Inferior parietal cortex (tissue), 1 donor: ENCODE measurements around the gene ING1.
"Not testable (repeated sequence)": the region's sequence is repeated elsewhere in the genome, so short reads cannot be mapped to it uniquely, and the experiment has no call there.

Experiments used
- DNase-seq: peaks from one replicate; pipeline ENCODE4 v3.0.0-alpha.2; 2016; ENCODE audit errors: extremely low spot score

ING1 gene

DNA sequence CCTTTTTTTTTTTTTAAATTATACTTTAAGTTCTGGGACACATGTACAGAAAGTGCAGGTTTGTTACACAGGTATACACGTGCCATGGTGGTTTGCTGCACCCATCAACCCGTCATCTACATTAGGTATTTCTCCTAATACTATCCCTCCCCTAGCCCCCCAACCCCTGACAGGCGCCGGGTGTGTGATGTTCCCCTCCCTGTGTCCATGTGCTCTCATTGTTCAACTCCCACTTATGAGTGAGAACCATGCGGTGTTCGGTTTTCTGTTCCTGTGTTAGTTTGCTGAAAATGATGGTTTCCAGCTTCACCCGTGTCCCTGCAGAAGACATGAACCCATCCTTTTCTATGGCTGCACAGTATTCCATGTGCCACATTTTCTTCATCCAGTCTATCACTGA lies 17.7 kb upstream of the ING1 start:
- DNase-seq: not testable (repeated sequence)

DNA sequence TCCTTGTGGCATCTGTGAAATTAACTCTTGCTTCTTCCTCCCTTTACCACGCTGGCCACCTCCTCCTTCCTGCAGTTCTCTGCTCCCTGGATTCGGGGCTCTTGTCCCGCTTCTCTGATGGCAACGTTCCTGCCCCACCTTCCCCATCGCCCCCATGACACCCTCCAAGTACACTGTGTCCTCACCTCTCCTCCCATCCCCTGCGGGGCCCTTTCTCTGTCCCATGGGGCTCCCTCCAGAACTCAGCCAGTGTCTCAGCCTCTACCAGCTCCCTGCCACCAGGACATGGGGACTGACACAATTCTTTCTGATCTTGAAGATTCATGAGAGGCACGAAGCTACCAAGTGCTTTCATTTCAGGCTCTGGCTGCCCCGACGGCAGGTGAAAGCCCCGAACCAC lies 16.7 kb upstream of the ING1 start:
- no peak for DNase-seq

DNA sequence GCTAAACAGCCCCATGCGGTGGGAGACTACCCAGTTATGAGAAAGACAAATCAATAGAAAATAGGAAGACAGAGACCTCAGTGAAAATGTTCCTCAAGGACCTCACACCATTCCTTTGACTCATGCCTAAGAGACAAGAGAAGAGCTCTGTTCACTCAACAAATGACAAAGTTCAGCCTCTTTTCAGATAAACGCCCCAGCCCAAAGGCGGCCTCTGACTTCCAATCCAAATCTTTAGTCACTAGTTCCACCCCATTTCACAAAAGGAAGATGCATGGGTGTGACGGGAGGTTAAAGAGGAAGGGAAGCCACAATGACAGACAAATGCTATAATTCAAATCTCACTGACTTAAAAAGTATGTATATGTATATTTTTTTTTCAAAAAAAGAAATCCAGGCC lies 15.7 kb upstream of the ING1 start:
- DNase-seq: no peak

DNA sequence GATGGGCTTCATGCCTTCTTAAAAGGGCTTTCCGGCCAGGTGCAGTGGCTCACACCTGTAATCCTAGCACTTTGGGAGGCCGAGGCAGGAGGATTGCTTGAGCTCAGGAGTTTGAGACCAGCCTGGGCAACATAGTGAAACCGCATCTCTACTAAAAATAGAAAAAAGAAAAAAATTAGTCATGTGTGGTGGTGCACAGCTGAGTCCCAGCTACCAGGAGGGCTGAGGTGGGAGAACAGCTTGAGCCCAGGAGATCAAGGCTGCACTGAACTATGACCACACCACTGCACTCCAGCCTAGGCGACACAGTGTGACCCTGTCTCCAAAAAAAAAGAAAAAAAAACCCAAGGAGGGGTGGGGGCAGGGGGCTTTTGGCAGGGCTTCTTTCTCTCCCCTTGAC lies 14.8 kb upstream of the ING1 start:
- no peak for DNase-seq

DNA sequence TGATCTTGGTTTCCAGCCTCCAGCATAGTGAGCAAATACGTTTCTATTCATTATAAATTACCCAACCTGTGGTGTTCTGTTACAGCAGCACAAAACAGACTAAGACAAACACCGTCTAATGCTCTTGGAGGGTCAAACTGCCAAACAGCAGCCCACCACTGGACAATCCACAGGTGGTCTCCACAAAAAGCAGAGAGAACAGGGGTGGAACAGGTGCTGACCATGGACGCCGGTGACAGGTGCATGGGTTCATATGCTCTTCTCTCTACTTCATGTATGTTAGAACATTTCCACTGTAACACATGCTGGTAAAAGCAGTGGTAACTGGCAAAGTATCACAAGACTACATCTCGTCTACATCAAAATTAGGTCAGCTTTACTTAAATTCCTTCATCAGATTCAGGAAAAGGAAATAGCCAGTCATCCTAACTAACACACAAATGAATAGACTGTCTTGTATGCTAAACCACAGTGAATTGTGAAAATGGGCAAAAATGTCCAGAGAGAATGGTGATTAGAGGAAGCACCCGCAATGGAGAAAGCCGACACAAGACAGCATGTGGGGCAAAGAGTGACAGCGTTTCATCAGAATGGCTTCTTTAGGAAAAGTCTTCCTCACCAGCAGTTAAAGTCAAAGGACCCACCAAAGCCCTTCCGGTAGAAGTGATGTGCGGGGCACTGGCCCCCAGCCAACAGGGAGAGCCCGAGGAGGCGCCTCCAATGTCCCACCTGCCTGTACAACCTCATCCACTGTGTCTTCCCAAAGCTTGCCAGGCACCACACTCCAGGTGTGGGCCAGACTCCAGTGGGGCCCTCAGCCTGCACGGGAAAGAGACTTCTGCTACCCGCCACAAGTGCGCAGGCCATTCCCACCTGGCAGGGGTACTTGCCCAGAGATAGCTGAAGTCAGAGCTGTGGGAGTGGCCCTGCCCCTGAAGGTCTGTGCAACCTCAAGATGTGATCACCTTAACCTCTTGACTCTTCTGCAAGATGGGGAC lies 14.1 kb upstream of the ING1 start:
- DNase-seq: no peak

DNA sequence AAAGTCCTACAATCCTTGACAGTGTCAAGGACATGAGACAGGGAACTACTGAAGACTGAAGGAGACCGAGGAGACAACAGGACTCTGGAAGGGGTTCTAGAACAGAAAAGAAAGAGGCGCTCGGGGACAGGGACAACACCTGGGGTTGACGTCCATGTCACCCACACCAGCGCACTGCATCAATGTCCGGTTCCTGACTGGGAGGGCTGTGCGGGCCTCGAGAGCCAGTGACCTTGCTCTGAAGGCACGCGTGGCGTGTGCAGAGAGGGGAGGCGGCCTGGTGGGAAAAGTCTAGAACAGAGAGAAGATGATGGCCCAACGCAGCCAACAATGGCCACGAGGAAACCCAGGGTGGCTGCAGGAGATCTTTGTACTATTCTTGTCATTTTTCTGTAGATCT lies 13.3 kb upstream of the ING1 start:
- DNase-seq: no peak

DNA sequence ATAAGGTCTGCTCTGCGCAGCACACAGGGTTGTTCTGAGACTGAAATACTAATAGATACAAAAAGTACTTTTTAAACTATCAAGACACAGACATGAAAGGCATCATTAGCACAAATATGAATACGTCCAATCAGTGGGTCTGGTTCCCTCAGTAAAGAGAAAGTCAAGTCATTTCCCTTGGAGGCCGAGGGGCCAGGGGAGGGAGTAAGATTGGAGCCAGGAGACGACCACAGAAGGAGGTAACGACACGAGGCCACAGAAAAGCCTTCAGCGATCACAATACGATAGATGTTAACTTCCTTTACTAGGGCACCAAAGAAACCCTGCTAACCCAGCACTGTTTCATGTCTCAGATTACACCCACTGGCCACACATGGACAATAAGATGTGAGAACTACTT lies 12.9 kb upstream of the ING1 start:
- DNase-seq: no peak

DNA sequence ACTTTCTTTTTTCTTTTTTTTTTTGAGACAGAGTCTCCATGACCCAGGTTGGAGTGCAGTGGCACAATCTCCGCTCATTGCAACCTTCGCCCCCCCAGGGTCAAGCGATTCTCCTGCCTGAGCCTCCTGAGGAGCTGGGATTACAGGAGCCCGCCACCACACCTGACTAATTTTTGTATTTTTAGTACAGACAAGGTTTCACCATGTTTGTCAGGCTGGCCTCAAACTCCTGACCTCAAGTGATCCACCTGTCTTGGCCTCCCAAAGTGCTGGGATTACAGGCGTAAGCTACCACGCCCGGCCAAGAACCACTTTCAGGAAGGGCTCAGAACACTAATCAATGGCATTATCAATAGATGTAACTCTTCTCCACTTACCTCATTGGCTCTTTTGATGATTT lies 12.4 kb upstream of the ING1 start:
- not testable (repeated sequence) for DNase-seq

DNA sequence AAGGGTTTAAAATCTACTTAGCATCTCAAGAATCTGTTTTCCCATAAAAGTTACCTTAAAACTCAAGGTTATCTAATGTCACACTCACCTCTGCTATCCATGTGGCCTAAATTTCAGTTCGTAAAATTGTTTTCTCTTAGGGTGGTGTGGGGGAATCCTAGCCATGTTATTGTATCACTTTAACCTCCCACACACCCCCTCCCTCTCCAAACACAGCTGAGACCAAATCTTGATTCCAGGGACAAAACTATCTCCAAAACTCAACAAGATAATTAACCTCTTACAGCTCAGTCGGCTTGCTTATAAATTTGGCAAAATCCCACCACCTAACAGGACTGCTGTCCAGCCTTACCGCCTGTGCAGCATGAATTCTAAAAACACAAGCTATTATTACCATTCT lies 11.4 kb upstream of the ING1 start:
- no peak for DNase-seq

DNA sequence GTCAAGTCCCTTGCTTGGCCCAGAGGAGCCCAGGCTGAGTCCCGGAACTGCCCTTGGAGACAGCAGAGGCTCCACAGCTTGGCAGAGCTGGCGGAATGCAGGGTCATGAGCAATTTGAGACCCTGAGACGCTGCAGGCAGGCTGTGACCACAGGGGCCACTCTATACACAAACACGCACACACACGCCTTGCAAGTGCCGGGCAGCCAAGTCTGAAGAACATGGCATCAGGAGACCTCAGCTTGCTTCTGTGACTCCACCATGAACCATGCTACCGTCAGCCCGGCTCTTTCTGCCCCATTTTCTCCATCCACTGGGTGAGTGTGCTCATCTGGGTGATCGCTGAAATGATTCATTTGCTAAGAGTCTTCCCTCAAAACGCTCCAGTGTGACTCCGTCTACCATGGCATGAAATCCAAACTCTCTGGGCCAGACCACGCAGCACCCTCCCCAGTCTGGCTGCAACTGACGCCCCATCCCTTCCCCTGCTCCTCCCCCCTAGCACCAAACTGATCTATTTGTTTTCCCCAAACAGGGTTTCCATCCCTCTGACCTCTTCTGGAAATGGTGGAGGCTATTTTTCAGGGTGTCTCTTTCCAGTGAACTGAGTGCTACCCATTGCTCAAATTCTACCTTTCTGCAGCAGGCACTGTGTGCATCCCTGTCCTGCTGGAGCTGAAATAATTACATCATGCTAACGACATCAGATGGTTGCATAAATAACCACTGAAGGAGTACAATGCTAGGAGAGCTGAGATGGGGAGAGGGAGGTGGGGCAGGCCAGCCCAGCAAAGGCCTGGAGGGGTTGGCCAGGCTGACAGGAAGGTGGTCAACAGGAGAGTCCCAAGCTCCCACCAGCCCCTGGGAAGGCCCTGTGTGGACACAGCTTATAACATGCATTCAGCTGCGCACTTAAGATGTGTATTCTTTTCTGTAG lies 10.6 kb upstream of the ING1 start:
- DNase-seq: no peak

DNA sequence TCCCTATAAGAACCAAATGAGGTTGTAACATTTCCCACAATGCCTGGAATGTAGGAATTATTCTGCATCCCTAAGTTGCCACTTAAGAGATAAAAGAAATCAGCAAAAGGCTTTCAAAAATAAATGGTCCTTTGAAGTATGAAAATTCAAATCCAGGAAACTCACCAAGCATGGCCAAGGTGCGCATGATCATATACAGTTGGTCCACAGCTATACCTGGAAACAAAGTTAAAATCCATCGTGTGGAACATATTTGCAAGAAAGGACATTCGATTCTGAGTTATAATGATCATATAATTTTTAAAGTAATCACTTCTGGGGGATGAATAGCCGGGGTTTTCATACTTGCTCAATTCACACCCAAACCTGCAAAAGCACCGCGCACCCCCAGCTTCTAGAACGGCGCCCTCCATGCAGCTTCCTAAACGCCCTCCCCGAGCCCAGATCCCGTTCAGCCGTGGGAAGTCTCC lies 8.1 kb upstream of the ING1 start:
- no peak for DNase-seq

DNA sequence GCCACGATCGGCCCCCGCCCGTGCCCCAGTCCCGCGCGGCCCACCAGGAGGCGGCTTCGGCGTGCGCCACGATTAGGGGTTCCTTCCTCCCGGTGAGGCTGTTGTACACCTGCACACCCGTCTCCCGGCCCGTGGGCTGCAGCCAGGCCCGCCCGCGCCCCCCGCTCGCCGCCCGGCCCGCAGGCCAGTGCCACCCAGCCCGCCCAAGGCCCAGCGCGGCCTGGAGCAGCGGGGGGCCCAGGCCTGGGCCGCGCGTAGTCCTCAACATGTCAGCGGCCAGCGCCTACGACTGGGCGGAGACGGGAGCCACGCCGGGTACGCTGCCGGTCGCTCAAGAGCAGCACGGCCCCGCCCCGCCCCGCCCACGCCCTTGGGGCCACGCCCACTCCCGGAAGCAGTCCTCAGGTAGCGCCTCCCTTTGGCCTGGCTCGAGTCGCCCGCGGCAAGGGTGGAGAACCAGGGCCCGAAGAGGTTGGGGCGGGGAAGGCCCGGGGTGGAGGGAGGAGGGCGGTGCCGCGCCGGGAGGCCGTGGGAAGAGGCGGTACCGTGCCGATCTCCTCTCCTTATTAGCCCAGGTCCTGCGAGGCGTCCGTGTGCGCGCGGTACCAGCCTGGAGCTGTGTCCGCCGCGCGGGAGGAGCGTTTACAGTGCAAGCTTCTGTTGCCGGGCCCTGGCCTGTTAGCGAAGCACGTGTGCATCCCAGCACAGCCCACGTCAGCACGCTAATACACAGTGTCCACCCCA lies 7.5 kb upstream of the ING1 start, which contains the start of gene CARS2:
Gene CARS2 (minus strand): TSS at position 291 of the 744 bp plus-strand sequence. CDS start 23 bp downstream, at position 268.
- DNase-seq: peak; percentile 80

DNA sequence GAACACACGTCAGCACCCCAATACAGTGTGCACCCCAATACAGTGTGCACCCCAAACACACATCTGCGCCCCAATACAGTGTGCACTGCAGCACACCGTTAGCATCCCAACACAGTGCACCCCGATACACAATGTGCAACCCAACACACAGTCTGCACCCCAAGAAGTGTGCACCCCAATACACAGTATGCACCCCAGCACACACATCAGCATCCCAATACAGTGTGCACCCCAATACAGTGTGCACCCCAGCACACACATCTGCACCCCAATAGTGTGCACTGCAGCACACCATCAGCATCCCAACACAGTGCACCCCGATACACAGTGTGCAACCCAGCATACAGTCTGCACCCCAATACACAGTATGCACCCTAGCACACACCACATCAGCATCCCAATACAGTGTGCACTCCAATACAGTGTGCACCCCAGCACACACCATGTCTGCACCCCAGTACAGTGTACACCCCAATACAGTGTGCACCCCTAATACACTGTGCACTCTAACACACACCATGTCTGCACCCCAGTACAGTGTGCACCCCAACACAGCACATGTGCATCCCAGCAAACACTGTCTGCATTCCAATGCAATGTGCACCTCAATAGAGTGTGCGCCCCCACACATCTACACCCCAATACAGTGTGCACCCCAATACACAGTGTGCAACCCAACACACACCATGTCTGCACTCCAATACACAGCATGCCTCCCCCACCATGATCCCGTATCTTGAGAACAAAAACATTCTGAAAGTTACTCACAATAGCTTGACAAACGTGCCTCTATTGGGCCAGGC lies 6.7 kb upstream of the ING1 start:
- DNase-seq: no peak

DNA sequence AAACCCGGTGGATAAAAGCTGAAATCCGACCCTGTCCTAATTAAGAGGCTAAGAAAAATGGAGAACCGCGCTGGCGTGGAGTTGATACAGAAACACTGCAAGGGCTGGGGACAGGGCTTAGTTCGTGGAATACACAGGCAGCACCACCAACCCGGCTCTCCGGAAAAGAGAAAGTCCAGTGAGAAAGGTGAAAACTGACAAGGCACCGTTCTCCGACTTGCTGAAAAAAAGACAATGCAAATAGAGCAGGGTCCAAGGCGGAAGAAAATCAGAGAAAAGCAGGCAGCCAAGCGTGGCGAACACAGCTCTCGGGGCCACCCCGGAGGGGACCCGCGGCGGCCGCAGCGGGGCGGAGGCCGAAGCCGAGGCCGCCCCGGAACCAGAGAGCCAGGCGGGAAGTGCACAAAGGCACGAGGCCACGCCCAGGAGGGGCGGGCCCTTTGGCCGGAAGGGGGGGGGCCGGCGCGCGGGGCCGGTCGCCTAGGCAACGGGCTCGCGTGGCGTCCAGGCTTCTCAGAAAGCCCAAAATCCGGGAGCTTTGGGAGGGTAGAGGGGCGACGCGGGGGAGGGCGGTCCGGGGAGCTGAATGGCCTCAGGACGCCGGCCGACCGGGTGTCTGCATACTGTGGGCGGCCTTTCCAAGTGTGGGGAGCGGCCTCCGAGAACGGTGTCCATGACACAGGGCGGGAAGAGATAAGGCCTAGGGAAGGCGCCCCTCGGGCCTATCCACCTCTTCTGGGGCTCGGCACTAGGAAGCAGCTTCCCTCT lies 1.2 kb upstream of the ING1 start:
- peak; percentile 85 for DNase-seq

DNA sequence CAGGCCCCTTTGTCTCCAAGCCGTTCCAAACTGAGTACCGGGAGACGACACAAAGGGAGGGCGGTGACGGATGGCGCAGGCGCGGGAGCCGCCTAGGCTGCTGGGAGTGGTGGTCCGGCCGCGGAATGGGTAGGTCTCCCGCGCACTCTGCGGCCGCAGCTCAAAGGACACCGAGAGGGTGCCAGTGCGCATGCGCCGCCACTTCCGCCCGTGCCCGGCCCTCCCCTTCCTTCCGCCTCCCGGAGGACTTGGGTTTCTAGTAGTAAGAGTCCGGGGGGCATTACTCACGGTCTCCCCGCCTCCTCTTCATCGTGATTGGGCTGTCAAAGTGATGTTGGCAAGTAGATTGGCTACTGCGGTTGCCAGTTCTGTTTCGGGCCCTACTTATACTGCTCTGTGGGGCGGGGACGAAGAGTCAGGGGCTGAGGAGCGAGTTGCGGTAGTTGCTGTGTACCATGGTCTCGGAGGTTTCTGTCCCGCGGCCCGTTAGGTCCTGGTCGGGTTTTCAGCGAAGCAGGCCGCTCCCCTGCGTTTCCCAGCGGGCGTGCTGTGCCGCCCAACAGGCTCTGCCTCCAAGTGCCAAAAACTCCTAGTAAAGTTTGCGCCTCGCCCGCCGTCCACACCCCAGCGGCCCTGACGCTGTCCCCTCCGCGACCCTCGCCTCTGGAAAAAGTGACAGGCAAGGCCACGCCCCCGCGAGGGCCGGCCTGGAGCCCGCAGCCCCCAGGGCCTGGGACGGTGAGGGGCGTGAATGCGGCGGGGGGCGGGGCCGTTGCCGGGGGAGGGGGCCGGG lies 455 bp upstream of the ING1 start:
- DNase-seq: peak; percentile 99

DNA sequence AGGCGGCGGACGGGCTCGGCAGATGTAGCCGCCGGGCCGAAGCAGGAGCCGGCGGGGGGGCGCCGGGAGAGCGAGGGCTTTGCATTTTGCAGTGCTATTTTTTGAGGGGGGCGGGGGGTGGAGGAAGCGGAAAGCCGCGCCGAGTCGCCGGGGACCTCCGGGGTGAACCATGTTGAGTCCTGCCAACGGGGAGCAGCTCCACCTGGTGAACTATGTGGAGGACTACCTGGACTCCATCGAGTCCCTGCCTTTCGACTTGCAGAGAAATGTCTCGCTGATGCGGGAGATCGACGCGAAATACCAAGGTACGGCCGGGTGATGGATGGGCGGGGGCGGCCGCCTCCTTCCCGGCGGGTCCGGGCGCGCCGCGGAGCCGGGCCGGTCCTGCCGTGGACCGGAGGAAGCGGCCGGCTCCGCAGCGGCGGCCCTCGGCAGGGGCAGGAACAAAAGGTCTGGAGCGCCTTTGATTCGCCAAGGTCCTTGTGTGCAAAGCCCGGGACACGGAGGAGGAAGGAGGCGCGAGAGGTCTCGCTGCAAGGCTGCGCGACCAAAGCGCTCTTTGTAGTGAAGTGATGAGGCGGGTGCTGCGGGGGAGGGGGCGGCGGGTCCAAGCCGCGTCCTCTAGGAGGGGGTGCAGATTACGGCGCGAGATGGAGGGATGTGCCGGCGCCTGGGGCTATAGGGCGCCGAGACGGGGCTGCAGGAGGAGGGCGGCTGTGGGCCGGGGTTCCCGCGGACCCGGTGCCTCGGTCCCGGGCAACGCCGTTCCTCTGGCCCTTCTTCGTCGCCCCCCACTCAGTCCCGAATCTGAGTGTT lies 689 bp downstream of the ING1 start:
- DNase-seq: no peak

DNA sequence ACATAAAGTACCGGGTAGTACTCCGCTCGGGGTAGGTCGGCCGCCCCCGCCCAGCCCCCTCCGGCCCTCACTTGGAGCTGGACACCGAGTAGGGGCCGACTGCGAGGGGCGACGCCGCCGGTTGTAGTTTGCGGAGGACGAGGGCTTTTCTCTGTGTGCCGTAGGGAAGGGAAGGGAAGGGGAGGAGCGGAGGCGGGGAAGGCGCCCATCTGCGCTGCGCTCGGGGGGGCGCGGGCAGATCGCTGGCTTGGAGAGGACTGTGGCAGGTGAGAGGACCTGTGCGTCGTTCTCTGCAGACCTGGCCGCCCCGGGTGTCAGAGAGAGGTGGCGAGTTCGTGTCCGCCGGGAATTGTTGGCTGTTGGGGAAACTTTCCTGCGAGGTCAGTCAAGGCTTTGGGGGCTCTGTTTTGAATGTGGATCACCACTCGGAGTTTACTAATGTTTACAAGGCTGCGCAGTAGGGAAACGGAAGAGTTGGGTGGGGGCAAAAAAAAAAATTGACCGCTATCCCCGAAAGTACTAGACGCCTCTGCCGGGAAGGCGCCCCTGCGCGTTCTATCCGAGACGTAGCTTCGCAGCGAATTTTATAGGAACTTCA lies 1.4 kb downstream of the ING1 start:
- DNase-seq: no peak
